HG03575 (cell line): ENCODE measurements around the gene STX4.

Experiments used
- ATAC-seq: cut with Tn5 transposase; IDR thresholded peaks from one replicate; pipeline ENCODE4 v1.9.1; 2021; ENCODE audit not compliant: unreplicated experiment, insufficient number of reproducible peaks, low FRiP score; ENCODE audit errors: extremely low read depth

The STX4 gene

DNA sequence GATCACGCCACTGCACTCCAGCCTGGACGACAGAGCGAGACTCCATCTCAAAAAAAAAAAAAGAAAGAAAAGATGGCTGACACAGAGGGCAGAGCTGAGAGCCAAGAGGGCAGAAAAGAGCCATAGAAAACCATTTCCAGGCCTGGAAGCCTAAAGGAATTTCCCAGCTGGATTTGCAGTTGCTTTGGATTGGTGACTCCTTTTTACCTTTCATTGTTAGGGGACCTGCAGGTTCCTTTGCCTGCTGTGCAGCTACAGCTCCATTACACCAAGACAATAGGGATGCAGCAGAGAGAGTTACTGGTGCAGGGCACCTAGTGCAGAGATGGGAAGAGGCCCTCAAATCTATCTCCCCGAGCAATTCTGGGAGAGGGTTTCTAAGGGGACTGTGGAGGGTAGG is 22.3 kb downstream of the STX4 start:
- ATAC-seq = no peak

DNA sequence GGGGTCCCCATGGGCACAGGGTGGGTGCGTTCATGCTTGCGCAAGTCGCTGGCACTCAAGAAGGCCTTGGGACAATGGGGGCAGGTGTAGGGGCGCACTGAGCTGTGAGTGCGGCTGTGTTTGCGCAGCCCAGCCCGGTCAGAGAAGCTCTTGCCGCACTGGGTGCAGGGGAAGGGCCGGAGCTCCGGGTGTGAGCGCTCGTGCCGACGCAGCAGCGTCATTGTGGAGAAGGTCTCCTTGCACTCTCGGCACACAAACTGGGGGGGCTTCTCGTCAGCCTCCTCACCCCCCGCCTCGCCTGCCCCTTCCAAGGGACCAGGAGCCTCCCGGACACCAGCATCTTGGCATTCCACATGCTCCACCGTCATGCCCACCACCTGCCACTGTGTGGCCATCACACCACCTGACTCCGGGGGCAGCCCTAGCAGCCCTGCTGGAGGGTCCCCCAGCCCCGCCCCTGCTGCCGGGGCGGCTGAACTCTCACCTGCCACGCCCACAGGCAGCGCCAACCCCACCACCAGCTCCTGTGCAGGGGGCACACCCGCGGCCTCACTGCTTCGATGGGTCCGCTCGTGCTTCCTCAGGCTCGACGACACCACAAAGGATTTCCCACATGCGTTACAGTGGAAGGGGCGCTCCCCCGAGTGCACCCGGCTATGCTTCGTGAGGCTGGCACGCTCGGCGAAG is 27.9 kb downstream of the STX4 start:
- ATAC-seq = no peak

DNA sequence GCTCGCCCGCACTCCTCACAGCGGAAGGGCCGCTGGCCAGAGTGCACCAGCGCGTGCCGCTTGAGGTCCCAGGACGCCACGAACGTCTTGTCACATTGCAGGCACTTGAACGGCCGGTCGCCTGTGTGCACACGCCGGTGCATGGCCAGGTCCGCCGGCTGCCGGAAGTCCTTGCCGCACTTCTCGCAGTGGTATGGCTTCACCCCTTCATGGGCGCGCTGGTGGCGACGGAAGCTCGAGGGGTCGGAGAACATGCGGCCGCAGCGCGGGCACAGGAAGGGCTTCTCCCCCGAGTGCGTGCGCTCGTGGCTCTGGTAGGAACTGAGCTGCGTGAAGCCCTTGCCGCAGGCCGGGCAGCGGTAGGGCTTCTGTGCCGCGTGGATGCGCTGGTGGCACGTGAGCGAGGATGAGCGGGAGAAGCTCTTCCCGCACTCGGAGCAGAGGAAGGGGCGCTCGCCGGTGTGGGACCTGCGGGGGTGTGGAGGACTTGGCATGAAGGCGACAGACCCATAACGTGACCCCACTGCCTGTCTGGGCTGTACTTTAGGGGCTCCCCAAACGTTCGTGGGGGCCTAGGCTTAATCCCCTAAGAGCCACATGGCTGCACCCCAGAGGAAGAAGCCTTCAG is 28.6 kb downstream of the STX4 start:
- no peak for ATAC-seq

DNA sequence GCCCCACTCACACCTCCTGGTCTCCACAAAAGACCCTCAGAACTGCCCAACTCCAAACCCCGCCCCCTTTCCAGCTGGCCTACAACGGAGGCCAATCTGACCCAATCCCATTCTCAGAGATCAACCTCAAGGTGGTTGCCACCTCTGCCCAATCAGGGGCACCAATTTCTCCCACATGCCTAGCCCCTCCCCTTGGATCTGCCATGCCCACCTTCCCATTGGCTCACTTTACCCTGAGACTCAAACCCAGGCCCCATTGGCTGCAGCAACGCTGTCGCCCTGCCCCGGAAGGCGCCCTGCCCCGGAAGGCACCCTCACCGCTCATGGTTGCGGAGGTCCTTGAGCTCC is 30.1 kb downstream of the STX4 start:
- ATAC-seq = no peak

DNA sequence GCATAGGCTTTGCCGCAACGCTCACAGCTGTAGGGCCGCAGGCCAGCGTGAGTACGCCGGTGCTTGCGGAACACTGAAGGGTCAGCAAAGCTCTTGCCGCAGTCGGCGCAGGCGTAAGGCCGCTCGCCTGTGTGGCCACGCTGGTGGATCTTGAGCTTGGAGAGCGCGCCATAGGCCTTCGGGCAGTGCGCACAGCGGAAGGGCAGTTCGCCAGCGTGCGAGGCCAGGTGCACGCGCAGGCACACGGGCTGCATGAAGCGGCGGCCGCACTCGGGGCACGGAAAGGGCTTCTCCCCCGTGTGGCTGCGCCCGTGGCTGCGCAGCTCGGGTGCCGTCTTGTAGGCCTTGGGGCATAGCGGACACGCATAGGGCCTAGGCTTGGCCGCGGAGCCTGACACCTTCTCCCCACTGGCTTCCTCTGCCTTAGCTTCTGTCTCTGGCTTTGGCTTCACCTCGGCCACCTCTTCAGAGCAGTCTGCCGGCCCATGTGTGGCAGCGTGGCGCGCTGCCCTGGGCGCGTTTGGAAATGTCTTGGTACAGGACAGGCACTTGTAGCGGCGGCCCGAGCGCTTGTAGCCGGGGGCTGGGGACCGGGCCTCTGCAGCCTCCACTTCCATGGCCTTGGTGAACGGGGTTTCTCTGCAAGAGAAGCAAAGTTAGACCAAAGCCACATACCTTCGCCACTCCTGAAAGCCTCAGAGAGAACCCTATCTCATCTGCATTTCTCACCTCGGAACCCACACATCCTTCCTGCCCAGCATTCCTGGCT is 30.7 kb downstream of the STX4 start:
- no peak for ATAC-seq

DNA sequence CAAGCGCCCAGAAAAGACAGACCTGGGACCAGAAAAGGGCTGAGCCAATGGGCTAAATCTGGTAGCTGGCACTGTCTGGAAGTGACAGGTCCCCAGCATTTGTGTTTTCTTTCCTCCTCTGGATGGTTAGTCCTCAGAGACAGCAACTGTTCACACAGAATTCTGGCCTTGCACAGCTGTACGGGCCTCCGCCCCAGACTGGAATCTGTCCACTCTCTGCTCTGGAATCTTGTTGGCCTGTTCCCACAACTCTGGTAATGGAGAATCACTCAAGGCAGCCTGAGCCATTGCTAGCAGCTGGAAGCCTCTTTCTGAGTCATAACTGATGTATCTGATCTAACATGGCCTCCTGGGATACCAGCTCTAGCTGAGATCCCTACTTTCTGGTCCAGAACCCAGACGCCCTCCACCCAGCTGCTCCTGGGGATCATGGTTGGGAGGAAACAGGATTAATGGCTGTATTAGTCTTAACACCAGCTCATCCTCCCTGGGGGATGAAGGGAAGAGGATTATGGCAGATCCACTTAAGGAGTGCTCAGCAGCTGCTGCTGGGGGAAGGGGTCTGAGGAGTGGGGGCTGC is 31.6 kb downstream of the STX4 start:
- ATAC-seq = no peak

DNA sequence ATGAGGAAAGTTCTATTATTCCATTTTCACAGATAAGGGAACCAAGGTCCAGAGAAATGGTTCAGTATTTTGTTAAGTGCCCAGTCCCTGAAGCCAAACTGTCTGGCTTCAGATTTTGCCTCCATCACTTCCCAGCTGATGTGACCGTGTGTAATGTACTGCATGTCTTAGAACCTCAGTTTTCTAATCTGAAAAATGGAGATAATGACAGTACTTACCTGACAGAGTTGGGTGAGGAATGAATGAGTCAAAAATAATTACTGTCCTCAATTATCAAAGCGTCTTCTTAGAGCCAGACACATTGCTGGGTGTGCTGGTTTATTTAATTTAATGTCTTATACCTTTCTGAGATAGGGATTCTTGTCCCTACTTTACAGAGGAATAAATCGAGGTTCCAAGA is 34.0 kb downstream of the STX4 start:
- no peak for ATAC-seq

DNA sequence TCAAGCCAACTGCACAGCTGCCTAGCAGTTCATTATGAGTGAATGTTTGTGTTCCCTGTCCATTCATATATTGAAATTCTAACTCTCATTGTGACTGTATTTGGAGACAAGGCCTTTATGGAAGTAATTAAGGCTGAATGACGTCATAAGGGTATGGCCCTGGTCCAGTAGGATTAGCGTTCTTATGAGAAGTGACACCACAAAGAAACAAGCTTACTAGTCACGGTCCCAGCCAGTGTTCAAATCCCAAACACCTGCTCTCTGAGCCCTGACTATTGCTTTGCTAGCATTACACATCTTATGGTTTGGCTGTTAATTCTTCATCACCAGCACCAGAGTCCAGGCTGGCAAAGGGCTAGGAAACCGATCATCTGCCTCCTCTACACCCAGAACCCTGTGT is 38.5 kb downstream of the STX4 start:
- ATAC-seq = no peak

DNA sequence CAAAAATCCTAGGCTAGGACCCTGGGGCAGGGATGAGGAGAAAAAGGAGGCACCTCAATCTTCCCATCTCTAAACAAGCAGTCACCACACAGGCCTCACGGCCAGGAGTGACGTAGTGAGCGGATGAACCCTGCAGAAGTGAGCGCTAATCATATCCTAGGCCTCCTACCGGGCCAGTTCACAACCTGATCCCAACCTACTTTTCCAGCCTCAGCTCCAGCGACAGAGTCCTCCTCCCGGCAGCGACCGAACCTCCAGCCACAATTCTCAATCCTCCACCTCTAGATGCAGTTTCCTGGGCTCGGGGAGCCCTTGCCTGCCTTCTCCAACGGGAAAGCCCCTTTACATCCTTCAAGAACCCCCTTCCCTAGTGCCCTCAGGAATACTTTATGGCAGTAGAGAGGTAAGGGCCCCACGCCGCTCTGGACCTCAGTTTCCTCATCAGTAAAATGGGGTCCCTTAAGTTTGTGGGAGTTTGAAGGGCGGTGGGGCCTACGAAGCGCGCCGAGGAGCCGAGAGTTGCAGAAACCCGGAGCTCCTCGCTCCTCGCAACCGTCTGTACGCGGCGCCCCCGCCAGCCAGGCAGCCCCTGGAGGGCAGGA is 39.3 kb downstream of the STX4 start:
- ATAC-seq = no peak

DNA sequence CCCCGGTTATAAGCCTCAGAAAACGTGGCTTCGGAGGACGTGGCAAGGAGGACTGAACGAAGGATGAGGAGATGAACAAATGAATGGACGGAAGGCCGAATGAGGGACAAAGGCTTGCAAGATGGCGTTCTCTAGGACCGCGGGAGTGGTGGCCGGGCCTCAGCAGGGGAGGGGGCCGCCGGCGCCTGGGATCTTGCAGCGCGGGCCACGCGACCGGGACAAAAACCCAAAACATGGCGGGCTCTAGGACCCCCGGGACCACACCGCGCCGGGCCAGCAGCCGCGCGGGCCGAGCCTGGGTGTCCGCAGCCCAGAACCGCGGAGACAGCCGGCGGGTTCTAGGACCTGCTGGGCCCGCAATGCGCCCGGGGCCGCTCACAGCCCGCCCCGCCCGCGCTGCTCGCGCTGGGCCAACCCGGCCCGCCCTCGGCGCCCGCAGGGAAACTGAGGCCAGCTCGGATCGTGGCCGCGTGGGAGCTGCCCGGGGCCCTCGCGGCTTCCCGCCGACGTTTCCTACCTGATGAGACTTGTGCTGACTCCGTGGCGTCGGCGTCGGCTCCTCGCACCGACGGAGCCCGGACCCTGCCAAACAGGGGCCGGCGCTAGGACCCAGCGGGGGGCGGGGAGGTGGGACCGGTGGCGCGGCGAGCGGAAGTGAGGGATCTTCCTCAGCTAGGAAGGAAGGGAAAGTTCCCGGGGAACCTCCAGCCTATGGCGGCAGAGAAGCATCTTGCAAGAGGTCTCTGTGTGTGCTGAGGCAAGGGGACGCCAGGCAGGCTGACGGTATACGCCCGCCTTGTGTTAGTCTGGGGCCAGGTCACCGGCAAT is 40.0 kb downstream of the STX4 start:
- no peak for ATAC-seq

DNA sequence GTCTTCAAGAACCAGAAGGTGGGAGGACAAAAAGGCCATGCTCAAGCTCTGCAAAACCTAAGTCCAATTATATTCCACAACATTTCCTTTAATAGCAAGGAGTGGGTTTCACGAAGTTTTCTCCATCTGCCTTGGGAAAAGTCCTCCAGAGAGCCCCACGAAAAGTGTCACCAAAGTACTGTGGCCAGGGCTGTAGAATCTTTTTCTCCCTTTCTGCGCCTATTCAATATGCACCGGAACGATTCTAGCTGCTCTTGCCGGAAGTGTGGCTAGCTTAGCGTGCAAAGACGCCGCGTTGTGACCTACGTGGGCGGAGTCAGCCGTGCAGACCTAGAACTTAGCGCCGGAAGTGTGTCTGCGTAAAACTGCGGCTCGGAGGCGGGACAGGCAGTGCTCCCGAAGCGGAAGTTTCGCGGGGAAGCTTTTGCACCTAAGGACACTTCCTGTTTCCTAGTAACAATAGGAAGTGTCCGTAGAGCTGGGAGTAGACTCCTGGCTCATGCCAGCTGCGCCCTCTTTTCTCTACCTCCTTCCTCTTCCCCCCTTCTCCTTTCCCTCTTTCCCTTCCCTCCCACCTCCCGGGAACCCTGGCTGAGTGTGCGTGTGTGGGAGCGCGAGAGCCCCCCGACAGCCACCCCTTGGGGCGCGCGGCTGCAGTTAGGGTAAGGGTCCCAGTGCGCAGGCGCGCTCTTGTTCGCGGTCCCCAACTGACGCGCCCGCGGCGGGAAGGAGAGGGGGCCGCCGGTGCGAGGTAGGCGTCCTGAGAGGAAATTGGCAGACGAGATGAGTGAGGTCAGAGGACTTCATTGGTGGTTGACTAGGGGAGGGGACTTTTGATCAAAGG is 40.8 kb downstream of the STX4 start, which contains the start of the genes ZNF646 and ZNF668:
ZNF646 (plus strand) TSS at position 453 of the 844 bp plus-strand sequence. CDS start 1,903 bp downstream, outside the sequence.
ZNF668 (minus strand) TSS at position 271 of the 844 bp plus-strand sequence. CDS start 9,781 bp downstream, outside the sequence.
- peak; percentile 35 for ATAC-seq

DNA sequence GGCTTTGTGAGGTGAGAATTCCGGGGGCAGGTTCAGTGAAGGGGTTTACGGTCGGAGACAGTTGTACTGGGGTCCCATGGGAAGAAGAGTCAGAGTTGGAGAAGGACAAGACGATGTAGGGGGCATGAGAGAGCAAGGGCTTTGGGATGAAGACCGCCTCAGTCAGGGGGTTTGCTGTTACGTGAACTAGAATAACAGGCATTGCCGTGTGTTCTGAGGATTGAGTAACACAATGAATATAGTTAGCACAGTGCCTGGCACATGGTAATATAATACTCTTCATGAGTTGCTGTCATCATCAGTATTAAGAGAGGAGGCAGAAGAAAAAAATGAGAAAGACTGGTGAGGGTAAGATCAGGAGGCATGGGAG is 41.4 kb downstream of the STX4 start:
- ATAC-seq = no peak

DNA sequence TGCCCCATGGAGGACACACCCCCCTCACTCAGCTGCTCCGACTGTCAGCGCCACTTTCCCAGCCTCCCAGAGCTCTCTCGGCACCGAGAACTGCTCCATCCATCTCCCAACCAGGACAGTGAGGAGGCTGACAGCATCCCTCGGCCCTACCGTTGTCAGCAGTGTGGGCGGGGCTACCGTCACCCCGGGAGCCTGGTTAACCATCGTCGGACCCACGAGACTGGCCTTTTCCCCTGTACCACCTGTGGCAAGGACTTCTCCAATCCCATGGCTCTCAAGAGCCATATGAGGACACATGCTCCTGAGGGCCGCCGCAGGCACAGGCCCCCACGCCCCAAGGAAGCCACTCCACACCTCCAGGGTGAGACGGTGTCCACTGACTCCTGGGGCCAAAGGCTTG is 43.0 kb downstream of the STX4 start:
- ATAC-seq = no peak

DNA sequence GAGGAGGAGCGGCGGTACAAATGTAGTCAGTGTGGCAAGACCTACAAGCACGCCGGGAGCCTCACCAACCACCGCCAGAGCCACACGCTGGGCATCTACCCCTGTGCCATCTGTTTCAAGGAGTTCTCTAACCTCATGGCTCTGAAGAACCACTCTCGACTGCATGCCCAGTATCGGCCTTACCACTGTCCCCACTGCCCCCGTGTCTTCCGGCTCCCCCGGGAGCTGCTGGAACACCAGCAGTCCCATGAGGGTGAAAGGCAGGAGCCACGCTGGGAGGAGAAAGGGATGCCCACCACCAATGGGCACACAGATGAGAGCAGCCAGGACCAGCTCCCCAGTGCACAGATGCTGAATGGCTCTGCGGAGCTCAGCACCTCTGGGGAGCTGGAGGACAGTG is 43.7 kb downstream of the STX4 start:
- no peak for ATAC-seq

DNA sequence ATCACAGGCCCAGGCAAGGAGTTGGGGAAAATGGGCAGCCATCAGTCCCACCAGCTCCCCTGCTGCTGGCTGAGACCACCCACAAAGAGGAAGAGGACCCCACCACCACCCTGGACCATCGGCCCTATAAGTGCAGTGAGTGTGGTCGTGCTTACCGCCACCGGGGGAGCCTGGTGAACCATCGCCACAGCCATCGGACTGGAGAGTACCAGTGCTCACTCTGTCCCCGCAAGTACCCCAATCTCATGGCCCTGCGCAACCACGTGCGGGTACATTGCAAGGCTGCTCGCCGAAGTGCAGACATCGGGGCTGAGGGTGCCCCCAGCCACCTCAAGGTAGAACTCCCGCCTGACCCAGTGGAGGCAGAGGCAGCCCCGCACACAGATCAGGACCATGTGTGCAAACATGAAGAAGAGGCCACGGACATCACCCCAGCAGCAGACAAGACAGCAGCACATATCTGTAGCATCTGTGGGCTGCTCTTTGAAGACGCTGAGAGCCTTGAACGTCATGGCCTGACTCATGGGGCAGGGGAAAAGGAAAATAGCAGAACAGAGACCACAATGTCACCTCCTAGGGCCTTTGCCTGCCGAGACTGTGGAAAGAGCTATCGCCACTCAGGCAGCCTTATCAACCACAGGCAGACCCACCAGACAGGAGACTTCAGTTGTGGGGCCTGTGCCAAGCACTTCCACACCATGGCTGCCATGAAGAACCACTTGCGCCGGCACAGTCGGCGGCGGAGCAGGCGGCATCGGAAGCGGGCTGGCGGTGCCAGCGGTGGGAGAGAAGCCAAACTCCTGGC is 44.4 kb downstream of the STX4 start:
- no peak for ATAC-seq

DNA sequence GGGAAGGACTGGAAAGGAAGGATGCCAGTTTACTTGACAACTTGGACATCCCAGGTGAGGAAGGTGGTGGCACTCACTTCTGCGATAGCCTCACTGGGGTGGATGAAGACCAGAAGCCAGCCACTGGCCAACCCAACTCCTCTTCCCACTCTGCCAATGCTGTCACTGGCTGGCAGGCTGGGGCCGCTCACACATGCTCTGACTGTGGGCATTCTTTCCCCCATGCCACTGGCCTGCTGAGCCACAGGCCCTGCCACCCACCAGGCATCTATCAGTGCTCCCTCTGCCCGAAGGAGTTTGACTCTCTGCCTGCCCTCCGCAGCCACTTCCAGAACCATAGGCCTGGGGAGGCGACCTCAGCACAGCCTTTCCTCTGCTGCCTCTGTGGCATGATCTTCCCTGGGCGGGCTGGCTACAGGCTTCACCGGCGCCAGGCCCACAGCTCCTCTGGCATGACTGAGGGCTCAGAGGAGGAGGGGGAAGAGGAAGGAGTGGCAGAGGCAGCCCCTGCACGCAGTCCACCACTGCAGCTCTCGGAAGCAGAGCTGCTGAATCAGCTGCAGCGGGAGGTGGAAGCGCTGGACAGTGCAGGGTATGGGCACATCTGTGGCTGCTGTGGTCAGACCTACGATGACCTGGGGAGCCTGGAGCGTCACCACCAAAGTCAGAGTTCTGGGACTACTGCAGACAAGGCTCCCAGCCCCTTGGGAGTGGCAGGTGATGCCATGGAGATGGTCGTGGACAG is 45.4 kb downstream of the STX4 start:
- no peak for ATAC-seq
